ENCODE results near the gene PJA2.
"Not testable (repeated sequence)": the region's sequence is repeated elsewhere in the genome, so short reads cannot be mapped to it uniquely, and the experiment has no call there.

PJA2 gene

GRCh38 chr5:109309326-109310063 lies 100.3 kb downstream of the PJA2 start:
- no peak for DNase-seq (ENCODE audit: low read depth)

DNA sequence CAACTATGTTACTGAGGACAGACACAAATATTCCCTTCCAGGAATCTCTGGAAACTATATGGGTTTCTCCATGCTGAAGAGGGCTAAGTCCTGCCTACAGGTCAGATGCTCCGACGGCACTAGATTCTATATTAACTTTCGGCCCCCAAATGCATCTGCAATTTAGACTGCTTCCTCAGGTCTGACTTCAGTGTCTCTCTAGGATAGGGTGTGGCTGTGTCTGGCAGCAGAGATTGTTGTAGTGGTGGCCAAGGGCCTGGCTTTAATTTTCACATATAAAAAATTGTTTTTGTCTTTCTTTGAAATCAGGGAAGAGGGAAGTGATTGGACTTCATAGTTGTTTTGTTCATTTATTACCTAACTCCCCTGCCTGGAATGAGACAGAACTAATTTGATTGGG lies 101.8 kb downstream of the PJA2 start:
- no peak for DNase-seq (ENCODE audit: low read depth)

GRCh38 chr5:109307456-109307855 lies 102.3 kb downstream of the PJA2 start:
- no peak for DNase-seq (ENCODE audit: low read depth)

GRCh38 chr5:109305352-109305751 lies 104.4 kb downstream of the PJA2 start:
- DNase-seq (ENCODE audit: low read depth): no peak

DNA sequence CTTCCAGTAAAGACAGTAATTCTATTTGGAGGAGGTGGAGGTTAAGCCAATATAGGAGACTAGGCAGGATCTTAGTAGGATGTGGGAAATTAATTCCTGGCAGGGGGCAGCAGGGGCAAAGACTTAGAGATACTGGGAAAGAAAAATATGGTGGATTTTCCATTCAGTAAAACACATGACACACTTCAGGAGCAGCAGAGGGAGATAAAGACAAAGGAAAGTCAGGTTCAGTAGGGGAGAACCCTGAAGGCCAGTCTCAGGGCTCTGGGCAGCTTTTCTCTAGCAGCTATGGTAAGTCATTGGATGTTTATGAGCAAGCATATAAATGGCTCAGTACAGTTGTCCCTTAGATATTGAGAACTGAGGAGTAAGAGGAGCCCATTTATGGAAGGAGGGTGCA lies 105.5 kb downstream of the PJA2 start:
- no peak for DNase-seq (ENCODE audit: low read depth)

DNA sequence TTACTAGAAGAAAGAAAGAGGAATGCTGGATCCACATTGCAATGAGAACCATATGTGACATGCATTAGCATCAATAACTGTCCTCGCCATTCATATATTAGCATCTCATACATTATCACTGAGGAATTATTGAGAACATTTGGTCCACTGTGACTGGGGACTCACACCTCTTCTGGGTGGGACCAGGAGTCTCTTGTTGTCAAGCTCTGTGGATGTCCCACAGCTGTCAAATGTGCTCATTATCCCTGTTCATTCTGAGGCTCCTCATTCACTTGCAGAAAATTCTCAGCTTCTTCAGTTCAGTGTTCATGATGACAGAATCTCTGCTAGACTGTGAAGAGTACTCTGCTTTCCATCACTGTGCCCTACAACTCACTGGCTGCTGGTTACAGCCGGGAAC lies 109.4 kb downstream of the PJA2 start:
- no peak for DNase-seq (ENCODE audit: low read depth)

GRCh38 chr5:109299557-109299956 lies 110.2 kb downstream of the PJA2 start:
- DNase-seq (ENCODE audit: low read depth): no peak

DNA sequence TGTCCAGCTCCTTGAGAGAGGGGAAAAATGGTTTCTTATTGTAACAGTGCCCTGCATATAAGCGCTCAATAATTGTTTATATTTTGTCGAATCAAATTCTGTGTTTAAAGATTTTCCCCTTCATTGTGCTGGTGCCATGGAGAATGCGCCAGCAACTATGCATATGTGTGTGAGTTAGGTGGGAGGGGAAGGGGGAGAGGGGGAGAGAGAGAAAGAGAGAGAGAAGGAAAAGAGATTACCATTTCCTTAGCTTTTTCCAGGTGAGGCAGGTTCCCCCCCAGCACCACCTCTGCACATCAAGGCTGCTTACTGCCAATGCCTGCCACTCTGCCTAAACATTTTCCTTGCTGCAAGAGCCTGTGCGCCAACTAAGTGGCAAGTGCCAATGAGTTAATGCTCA lies 111.0 kb downstream of the PJA2 start:
- no peak for DNase-seq (ENCODE audit: low read depth)

GRCh38 chr5:109297900-109298299 lies 111.9 kb downstream of the PJA2 start:
- DNase-seq (ENCODE audit: low read depth): no peak

DNA sequence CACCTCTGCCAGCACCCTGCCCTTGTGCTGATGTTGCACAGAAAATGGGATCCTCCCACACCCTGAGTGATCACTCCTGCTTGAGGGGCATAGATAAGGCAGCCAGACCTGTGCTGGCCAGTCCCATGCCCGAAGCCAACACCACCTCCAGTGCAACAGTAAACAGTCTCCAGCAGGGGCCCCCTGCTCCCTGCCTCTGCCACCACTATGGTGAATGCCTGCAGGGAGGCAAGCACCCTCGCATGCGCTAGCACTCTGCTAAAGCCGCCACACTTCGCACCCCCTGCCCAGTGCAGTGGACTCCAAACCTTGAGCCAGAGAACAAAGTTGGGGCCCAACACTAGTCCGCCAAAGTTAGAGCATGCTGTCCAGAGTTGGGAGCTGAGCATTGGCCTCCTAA lies 118.7 kb downstream of the PJA2 start:
- no peak for DNase-seq (ENCODE audit: low read depth)

GRCh38 chr5:109290231-109290630 lies 119.5 kb downstream of the PJA2 start:
- DNase-seq (ENCODE audit: low read depth): no peak

- DNase-seq (ENCODE audit: low read depth): not testable (repeated sequence)
Measured at GRCh38 chr5:109286628-109287027, 123.1 kb downstream of the PJA2 start.

All from activated T-cell treated with anti-CD3 and anti-CD28 coated beads for 1 hour (primary cell).